Loucy (cell line): ENCODE results near the gene ANKRD9.

Experiments
- H2AFZ ChIP-seq: fragments of 200-600 bp; sonication (generic); 2 replicates; pipeline ENCODE4 v1.6.0; 2016; ENCODE audit warnings: antibody characterized with exemption, mild to moderate bottlenecking, low read length, moderate library complexity
- H3F3A ChIP-seq: fragments of 200-600 bp; 2 replicates; pipeline ENCODE4 v1.6.0; 2016; ENCODE audit warnings: antibody characterized with exemption, low read depth, mild to moderate bottlenecking
- H3K27me3 ChIP-seq: fragments of 200-600 bp; sonication (generic); 2 replicates; pipeline ENCODE4 v1.6.1; 2014; ENCODE audit warnings: low read length, mild to moderate bottlenecking; ENCODE audit not compliant: insufficient read depth, poor library complexity, severe bottlenecking
- H3K36me3 ChIP-seq: fragments of 200-600 bp; sonication (generic); 2 replicates; pipeline ENCODE4 v1.6.1; 2016; ENCODE audit warnings: low read length; ENCODE audit not compliant: insufficient read depth
- H3K4me1 ChIP-seq: fragments of 200-600 bp; sonication (generic); 2 replicates; pipeline ENCODE4 v1.5.1; 2014; ENCODE audit warnings: low read length, mild to moderate bottlenecking; ENCODE audit not compliant: insufficient read depth, poor library complexity, severe bottlenecking
- H3K4me2 ChIP-seq: fragments of 200-600 bp; sonication (generic); 2 replicates; pipeline ENCODE4 v1.6.0; 2014; ENCODE audit warnings: antibody characterized with exemption, low read length, low read depth, mild to moderate bottlenecking; ENCODE audit not compliant: poor library complexity, severe bottlenecking
- H3K4me3 ChIP-seq: fragments of 200-600 bp; sonication (generic); 2 replicates; pipeline ENCODE4 v1.5.1; 2014; ENCODE audit warnings: low read length, mild to moderate bottlenecking, mixed read lengths; ENCODE audit not compliant: poor library complexity, severe bottlenecking
- H3K79me2 ChIP-seq: fragments of 200-600 bp; sonication (generic); 2 replicates; pipeline ENCODE4 v1.6.1; 2014; ENCODE audit warnings: low read length; ENCODE audit not compliant: insufficient read depth
- H3K9ac ChIP-seq: fragments of 200-600 bp; sonication (generic); 2 replicates; pipeline ENCODE4 v1.6.0; 2014; ENCODE audit warnings: mild to moderate bottlenecking, low read depth, low read length, moderate library complexity; ENCODE audit not compliant: poor library complexity, severe bottlenecking
- H3K9me2 ChIP-seq: fragments of 200-600 bp; sonication (generic); replicated peaks from 2 replicates; pipeline ENCODE4 v1.6.1; 2016; ENCODE audit warnings: low read depth, low read length, mixed read lengths
- H3K9me3 ChIP-seq: fragments of 200-600 bp; sonication (generic); 2 replicates; pipeline ENCODE4 v1.6.1; 2014; ENCODE audit warnings: mild to moderate bottlenecking, antibody characterized with exemption, low read length, low read depth; ENCODE audit not compliant: insufficient read depth
- H4K20me1 ChIP-seq: fragments of 200-600 bp; sonication (generic); 2 replicates; pipeline ENCODE4 v1.6.0; 2014; ENCODE audit warnings: antibody characterized with exemption, low read length, mild to moderate bottlenecking; ENCODE audit not compliant: insufficient read depth, poor library complexity, severe bottlenecking
- CTCF ChIP-seq: fragments of 200-600 bp; sonication (generic); conservative IDR thresholded peaks from 2 replicates; pipeline ENCODE4 v1.5.1; 2014; ENCODE audit warnings: mild to moderate bottlenecking, antibody characterized with exemption, low read length
- EZH2phosphoT487 ChIP-seq: fragments of 200-600 bp; IDR thresholded peaks from 2 replicates; pipeline ENCODE4 v1.6.1; 2018; ENCODE audit warnings: antibody characterized with exemption, mild to moderate bottlenecking, moderate library complexity, borderline replicate concordance

The ANKRD9 gene

GRCh38 chr14:102501751-102502315 lies 7.7 kb downstream of the ANKRD9 start:
- Histone ChIP-seq H3K9me2 (no peaks in the 10 kb centered on the region), H3K4me3 (no peak overlapping the region), H3F3A (no peaks in the 10 kb centered on the region), H2AFZ (no peak overlapping the region), H3K9ac (no peak overlapping the region), H3K79me2 (no peaks in the 10 kb centered on the region), H4K20me1 (no peaks in the 10 kb centered on the region), H3K9me3 (no peaks in the 10 kb centered on the region), H3K27me3 (no peaks in the 10 kb centered on the region), H3K4me1 (peaks cover 9% of the 10 kb centered on the region), H3K4me2 (no peak overlapping the region), H3K36me3 (no peaks in the 10 kb centered on the region)
- TF ChIP-seq CTCF, result peak; percentile 43
- TF ChIP-seq EZH2phosphoT487, result no peak

- Histone ChIP-seq H3K4me2 (no peak overlapping the region), H3K27me3 (no peaks in the 10 kb centered on the region), H3K4me1 (peaks cover 9% of the 10 kb centered on the region), H3K4me3 (no peak overlapping the region), H3F3A (no peaks in the 10 kb centered on the region), H3K9me3 (no peaks in the 10 kb centered on the region), H3K9ac (no peak overlapping the region), H4K20me1 (no peaks in the 10 kb centered on the region), H3K79me2 (no peaks in the 10 kb centered on the region), H3K9me2 (no peaks in the 10 kb centered on the region), H3K36me3 (no peaks in the 10 kb centered on the region), H2AFZ (no peak overlapping the region; the same call in 1 of the 2 replicates)
- TF ChIP-seq CTCF (no peak), EZH2phosphoT487 (no peak)
Measured at GRCh38 chr14:102500713-102501112, 8.9 kb downstream of the ANKRD9 start.

GRCh38 chr14:102500158-102500662 lies 9.4 kb downstream of the ANKRD9 start:
- Histone ChIP-seq H3K9me3 (no peaks in the 10 kb centered on the region), H3K9me2 (no peaks in the 10 kb centered on the region), H3F3A (no peaks in the 10 kb centered on the region), H3K4me2 (no peak overlapping the region), H3K36me3 (no peaks in the 10 kb centered on the region), H3K79me2 (no peaks in the 10 kb centered on the region), H3K27me3 (no peaks in the 10 kb centered on the region), H3K4me1 (peaks cover 9% of the 10 kb centered on the region), H3K9ac (no peak overlapping the region), H4K20me1 (no peaks in the 10 kb centered on the region), H3K4me3 (no peak overlapping the region), H2AFZ (no peak overlapping the region; the same call in 1 of the 2 replicates)
- TF ChIP-seq CTCF (no peak), EZH2phosphoT487 (no peak)
